GM15510 (cell line): Measurements from ENCODE around the gene DUSP22.

Experiments used
- POLR2A ChIP-seq: IDR thresholded peaks from 3 replicates; pipeline ENCODE4 v1.6.1; 2011; ENCODE audit warnings: borderline replicate concordance; ENCODE audit not compliant: insufficient read length; ENCODE audit errors: extremely low read depth

DUSP22 gene

GRCh38 chr6:352474-352873 lies 60.2 kb downstream of the DUSP22 start:
- no peak for TF ChIP-seq POLR2A

GRCh38 chr6:352896-353470 lies 60.7 kb downstream of the DUSP22 start:
- TF ChIP-seq POLR2A = no peak

GRCh38 chr6:353642-354614 lies 61.6 kb downstream of the DUSP22 start:
- TF ChIP-seq POLR2A = peak; percentile 24

DNA sequence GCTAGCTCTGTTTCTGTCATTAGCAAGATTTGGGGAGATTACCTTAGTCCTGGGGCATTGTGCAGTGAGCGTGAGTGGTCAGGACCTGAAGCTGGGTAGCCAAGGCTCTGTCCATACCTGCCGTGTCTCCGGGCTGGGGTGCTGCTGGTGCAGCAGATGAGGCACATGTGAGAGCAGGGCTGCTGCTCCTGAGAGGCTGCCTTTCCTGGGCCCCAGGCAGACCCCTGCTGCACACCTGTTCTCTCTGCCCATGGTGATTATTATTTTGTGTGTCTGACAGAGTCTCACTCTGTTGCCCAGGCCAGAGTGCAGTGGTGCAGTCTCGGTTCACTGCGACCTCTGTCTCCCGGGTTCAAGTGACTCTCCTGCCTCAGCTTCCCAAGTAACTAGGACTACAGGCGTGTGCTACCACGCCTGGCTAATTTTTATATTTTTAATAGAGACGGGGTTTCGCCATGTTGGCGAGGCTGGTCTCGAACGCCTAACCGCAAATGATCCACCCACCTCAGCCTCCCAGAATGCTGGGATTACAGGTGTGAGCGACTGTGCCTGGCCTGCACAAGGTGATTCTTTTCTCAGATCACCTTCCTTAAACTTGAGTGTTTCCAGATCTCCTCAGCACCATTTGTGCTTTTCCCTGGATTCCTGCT lies 62.5 kb downstream of the DUSP22 start:
- TF ChIP-seq POLR2A = no peak

DNA sequence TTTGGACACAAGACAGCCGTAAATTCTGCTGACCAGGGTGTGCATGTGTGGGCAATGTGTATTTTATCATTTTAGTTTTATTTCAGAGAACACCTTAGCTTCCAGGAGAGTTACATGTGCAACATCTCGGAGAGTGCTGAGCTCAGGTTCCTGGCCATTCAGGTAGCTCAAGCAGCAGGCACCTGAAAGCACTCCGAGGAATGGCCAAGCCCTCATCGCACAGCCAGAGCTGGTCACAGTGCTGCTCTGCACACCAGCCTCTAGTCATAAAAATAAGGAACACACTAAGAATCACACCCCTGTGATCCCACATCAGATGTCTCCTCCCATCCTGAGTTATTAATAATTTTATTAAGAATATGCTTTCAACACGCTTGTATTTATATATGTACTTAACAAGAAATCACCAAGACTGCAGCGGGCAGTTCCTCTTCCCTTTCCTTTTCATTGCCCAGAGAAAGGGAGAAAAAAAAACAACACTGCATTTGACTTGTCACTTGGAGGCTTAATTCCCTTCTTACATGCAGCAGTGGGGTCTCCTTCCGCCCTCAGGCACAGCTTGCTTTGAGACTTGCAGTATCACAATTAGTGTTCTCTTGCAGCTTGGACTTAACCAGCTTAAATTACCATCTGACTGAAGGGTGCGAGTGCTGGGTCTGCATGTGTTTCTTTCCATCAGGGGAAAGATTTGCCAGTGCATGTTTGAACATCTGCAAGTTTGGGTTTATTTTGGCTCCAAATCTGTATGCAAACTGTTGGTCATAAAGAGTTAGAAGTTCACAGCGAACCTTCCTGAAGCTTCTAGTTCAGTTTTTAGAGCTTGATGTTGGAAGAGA lies 63.3 kb downstream of the DUSP22 start:
- no peak for TF ChIP-seq POLR2A

GRCh38 chr6:356828-357251 lies 64.6 kb downstream of the DUSP22 start:
- TF ChIP-seq POLR2A = no peak

DNA sequence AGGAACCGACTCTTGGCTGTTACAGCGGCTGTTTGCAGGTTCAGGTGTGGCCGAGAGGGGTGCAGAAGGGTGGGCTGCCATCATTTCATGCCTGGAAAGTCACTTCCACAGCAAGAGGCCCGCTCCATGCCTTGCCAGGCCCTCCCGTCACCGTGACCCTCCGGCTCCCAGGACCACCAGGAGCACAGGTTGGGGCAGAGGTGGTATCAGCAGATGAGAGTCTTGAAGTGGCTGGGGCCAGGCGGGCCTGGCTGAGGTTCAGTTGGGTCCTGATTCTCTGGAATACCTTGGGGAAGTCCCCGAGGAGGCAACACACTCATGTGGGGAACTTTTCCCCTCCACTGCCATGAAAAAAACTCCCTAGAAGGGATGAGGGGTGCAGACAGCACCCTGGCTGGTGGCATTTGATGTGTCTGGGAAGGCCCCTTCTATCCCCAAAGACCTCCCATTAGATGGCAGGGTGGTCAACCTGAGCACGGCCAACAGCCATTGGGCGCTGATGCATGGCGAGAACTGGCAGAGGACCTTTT lies 65.0 kb downstream of the DUSP22 start:
- TF ChIP-seq POLR2A = no peak

GRCh38 chr6:357791-358341 lies 65.6 kb downstream of the DUSP22 start:
- TF ChIP-seq POLR2A = peak; percentile 2

GRCh38 chr6:358432-358831 lies 66.1 kb downstream of the DUSP22 start:
- TF ChIP-seq POLR2A = no peak

GRCh38 chr6:358847-359246 lies 66.6 kb downstream of the DUSP22 start:
- TF ChIP-seq POLR2A = no peak

DNA sequence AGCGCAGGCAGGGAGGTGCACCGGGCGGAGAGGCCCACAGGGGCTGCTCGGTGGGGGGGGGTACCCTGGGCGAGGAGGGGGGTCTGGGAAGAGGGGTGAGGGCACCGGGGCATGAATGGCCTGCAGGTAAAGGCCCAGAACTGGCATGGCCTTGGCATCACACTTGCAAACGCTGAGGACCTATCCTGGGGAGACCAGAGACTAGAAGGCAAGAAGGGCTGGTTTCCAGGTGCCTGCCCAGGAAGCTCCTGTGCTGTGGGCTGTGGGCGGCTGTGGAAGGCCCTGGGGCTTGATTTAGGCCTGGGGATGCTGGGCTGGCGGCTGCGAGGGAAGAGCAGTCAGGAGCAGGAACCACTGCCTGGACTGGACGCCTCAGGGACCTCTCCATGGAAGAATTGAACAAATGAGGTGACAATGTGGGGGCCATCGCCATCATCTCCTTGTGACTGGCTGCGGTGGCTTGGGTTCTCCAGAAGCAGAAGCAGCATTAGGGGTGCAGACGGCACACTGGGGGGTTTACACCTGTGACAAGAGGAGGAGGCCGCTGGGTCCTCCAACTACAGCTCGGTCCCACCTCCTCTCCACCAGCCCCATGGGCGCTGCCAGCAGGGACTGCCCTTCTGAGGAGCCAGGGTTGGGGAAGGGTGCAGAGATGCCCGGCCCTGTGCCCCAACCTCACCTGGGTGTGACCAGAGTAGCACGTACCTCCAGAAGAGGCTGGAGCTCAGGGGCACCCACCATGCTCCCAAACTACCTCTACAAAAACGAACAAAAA lies 67.2 kb downstream of the DUSP22 start:
- no peak for TF ChIP-seq POLR2A

- TF ChIP-seq POLR2A = no peak
Measured at GRCh38 chr6:360349-360748, 68.1 kb downstream of the DUSP22 start.

DNA sequence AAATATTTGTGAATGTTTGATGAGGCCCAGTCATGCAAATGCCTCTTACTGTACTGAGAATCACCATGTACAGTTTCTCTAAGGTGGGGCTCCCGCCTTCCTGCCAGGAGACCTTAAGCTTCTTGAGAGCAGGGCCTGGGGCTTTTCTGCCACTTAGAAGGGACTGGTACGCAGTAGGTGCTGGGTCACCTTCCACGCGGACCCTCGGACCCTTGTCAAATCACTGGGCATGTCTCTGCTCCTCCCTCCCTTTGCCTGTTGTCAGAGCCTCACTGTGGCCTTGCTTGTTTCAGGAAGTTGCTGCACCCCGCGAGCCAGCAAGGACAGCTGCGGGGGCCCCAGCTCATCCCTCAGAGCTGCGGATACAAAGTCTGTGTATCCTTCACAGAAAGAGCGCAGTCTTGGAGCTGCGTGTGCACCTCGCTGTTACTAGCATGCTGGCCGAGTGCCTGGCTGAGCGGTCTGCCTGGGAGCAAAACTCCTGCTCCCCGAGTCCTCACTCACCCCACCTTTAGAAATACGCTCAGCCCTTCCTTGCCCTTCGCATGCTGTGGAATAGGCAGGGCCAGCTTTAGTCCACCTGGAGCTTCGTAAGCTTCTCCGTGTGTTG lies 68.6 kb downstream of the DUSP22 start:
- no peak for TF ChIP-seq POLR2A
